GM23338 (cell line): ENCODE measurements around the gene NBAS. TPM values are rescaled to one million over a fixed set of nuclear protein-coding genes. Genes with fewer than 3 reads are reported as not detected.

Experiments used
- ATAC-seq: fragments of 200-7000 bp; cut with Tn5 transposase; 3 replicates; pipeline ENCODE4 v1.9.1; 2020
- DNase-seq: peaks from one replicate; pipeline ENCODE4 v3.0.0-alpha.2; 2015; ENCODE audit warnings: low spot score
- H2AFZ ChIP-seq: fragments of 200-600 bp; sonication (generic); 2 replicates; pipeline ENCODE4 v1.8.0; 2016; ENCODE audit warnings: antibody characterized with exemption, mild to moderate bottlenecking, moderate library complexity
- H3F3A ChIP-seq: fragments of 200-600 bp; sonication (generic); replicated peaks from 2 replicates; pipeline ENCODE4 v1.8.0; 2017; ENCODE audit warnings: antibody characterized with exemption, mixed run types, low read depth
- H3K27ac ChIP-seq: fragments of 200-600 bp; sonication (generic); 2 replicates; pipeline ENCODE4 v1.6.1; 2016; ENCODE audit warnings: low read depth
- H3K27me3 ChIP-seq: fragments of 200-600 bp; sonication (generic); 2 replicates; pipeline ENCODE4 v1.8.0; 2016; ENCODE audit warnings: mild to moderate bottlenecking, mixed run types, moderate library complexity; ENCODE audit not compliant: insufficient read depth
- H3K36me3 ChIP-seq: fragments of 200-600 bp; sonication (generic); 2 replicates; pipeline ENCODE4 v1.8.0; 2016; ENCODE audit warnings: mild to moderate bottlenecking; ENCODE audit not compliant: insufficient read depth
- H3K4me1 ChIP-seq: fragments of 200-600 bp; sonication (generic); 2 replicates; pipeline ENCODE4 v1.8.0; 2016; ENCODE audit warnings: mild to moderate bottlenecking, moderate library complexity; ENCODE audit not compliant: insufficient read depth
- H3K4me2 ChIP-seq: fragments of 200-600 bp; sonication (generic); 2 replicates; pipeline ENCODE4 v1.7.1; 2017; ENCODE audit warnings: mixed run types
- H3K4me3 ChIP-seq: fragments of 200-600 bp; sonication (generic); 2 replicates; pipeline ENCODE4 v1.6.1; 2016; ENCODE audit warnings: mixed run types
- H3K79me2 ChIP-seq: fragments of 200-600 bp; sonication (generic); replicated peaks from 2 replicates; pipeline ENCODE4 v1.8.0; 2017; ENCODE audit warnings: mild to moderate bottlenecking; ENCODE audit not compliant: insufficient read depth
- H3K9me2 ChIP-seq: fragments of 200-600 bp; sonication (generic); 2 replicates; pipeline ENCODE4 v1.8.0; 2017; ENCODE audit not compliant: insufficient read depth
- H4K20me1 ChIP-seq: fragments of 200-600 bp; sonication (generic); replicated peaks from 2 replicates; pipeline ENCODE4 v1.8.0; 2017; ENCODE audit warnings: mild to moderate bottlenecking; ENCODE audit not compliant: insufficient read depth
- H3K27ac Mint-ChIP-seq: 2 replicates; pipeline ENCODE4 v1.8.0; 2020; ENCODE audit warnings: inconsistent platforms, mild to moderate bottlenecking, moderate library complexity, mixed read lengths
- H3K27me3 Mint-ChIP-seq: 3 replicates; pipeline ENCODE4 v1.8.0; 2022; ENCODE audit warnings: low read depth, mild to moderate bottlenecking, moderate library complexity, mixed read lengths, inconsistent platforms; ENCODE audit not compliant: insufficient read depth, poor library complexity
- H3K36me3 Mint-ChIP-seq: 3 replicates; pipeline ENCODE4 v1.8.0; 2021; ENCODE audit warnings: low read depth, mild to moderate bottlenecking, inconsistent platforms, moderate library complexity, mixed read lengths
- H3K4me1 Mint-ChIP-seq: 3 replicates; pipeline ENCODE4 v1.8.0; 2020; ENCODE audit warnings: mild to moderate bottlenecking, inconsistent platforms, mixed read lengths
- H3K4me3 Mint-ChIP-seq: 3 replicates; pipeline ENCODE4 v1.8.0; 2021; ENCODE audit warnings: moderate library complexity, mild to moderate bottlenecking, inconsistent platforms, mixed read lengths
- H3K9me3 Mint-ChIP-seq: 3 replicates; pipeline ENCODE4 v1.8.0; 2020; ENCODE audit warnings: moderate library complexity, mild to moderate bottlenecking, inconsistent platforms, mixed read lengths
- CREB1 ChIP-seq: fragments of 250-450 bp; sonication (Bioruptor Pico); IDR thresholded peaks from 2 replicates; pipeline ENCODE4 v1.5.0; 2020; ENCODE audit warnings: low read depth, mild to moderate bottlenecking, moderate library complexity
- CTCF ChIP-seq, 2 experiments: fragments of 200-600 bp in 1 of 2; sonication (generic) in 1 of 2; conservative IDR thresholded peaks; 2 replicates each; pipeline versions ENCODE4 v1.5.1 to v1.6.1; 2016 to 2017; ENCODE audit warnings: antibody characterized with exemption in 2 of 2, low read depth in 2 of 2, mild to moderate bottlenecking in 2 of 2, moderate library complexity in 1 of 2
- ETS1 ChIP-seq: IDR thresholded peaks from 2 replicates; pipeline ENCODE4 v1.6.1; 2016; ENCODE audit warnings: antibody characterized with exemption
- EZH2 ChIP-seq: fragments of 200-600 bp; sonication (generic); IDR thresholded peaks from one replicate; pipeline ENCODE4 v1.8.0; 2017; ENCODE audit warnings: antibody characterized with exemption, mild to moderate bottlenecking, low read depth; ENCODE audit not compliant: unreplicated experiment
- EZH2phosphoT487 ChIP-seq: fragments of 200-600 bp; sonication (generic); IDR thresholded peaks from one replicate; pipeline ENCODE4 v1.8.1; 2018; ENCODE audit warnings: antibody characterized with exemption; ENCODE audit not compliant: unreplicated experiment
- JUNB ChIP-seq: IDR thresholded peaks from one replicate; pipeline ENCODE4 v1.6.1; 2016; ENCODE audit warnings: antibody characterized with exemption; ENCODE audit not compliant: unreplicated experiment
- NANOG ChIP-seq: IDR thresholded peaks from 2 replicates; pipeline ENCODE4 v1.6.1; 2016; ENCODE audit warnings: antibody characterized with exemption, borderline replicate concordance
- POLR2AphosphoS5 ChIP-seq: IDR thresholded peaks from 2 replicates; pipeline ENCODE4 v1.6.1; 2016; ENCODE audit warnings: antibody characterized with exemption, low read depth
- REST ChIP-seq: IDR thresholded peaks from one replicate; pipeline ENCODE4 v1.6.1; 2018; ENCODE audit warnings: antibody characterized with exemption; ENCODE audit not compliant: unreplicated experiment
- STAT1 ChIP-seq: IDR thresholded peaks from one replicate; pipeline ENCODE4 v1.6.1; 2016; ENCODE audit warnings: antibody characterized with exemption; ENCODE audit not compliant: unreplicated experiment
- ZNF114 ChIP-seq: fragments of 250-450 bp; sonication (Bioruptor Pico); IDR thresholded peaks from 2 replicates; pipeline ENCODE4 v1.5.0; 2020; ENCODE audit warnings: mild to moderate bottlenecking, moderate library complexity
- ZNF331 ChIP-seq: fragments of 250-450 bp; sonication (Bioruptor Pico); IDR thresholded peaks from 2 replicates; pipeline ENCODE4 v1.5.0; 2020; ENCODE audit warnings: low read depth, mild to moderate bottlenecking, moderate library complexity
- ZNF462 ChIP-seq: fragments of 250-450 bp; sonication (Bioruptor Pico); IDR thresholded peaks from 2 replicates; pipeline ENCODE4 v1.5.0; 2020; ENCODE audit warnings: mild to moderate bottlenecking, moderate library complexity
- polyA plus RNA-seq: library from polyadenylated mRNA; unstranded; fragments of >200 nt; fragmentation: Nextera tagmentation; extraction: Ambion mirVana; gene quantifications from 2 replicates; pipeline ENCODE4 v1.2.1, GENCODE V29; 2016
- total RNA-seq: library from RNA; depleted of rRNA; stranded (reverse); fragments of >200 nt; shearing (Covaris generic); gene quantifications from 2 replicates; pipeline ENCODE4 v1.2.3, GENCODE V29; 2014

The NBAS gene
- total and polyA plus RNA-seq, 2 experiments from 2014 or later = 24.8 to 38.9 TPM

GRCh38 chr2:15517793-15518192 lies 43.3 kb downstream of the NBAS start:
- Histone ChIP-seq H3K4me2 (no peak overlapping the region), H3K36me3 (no peaks in the 10 kb centered on the region), H3K27me3 (no peaks in the 10 kb centered on the region), H3K4me1 (no peaks in the 10 kb centered on the region), H3K4me3 (no peak overlapping the region), H4K20me1 (no peaks in the 10 kb centered on the region), H2AFZ (no peak overlapping the region), H3K79me2 (no peaks in the 10 kb centered on the region), H3K9me2 (no peaks in the 10 kb centered on the region), H3K27ac (no peak overlapping the region), H3F3A (no peaks in the 10 kb centered on the region)
- TF ChIP-seq JUNB (no peak), ZNF331 (CRISPR knock-in tag) (no peak), ZNF114 (CRISPR knock-in tag) (no peak), ETS1 (no peak), STAT1 (no peak), ZNF462 (CRISPR knock-in tag) (no peak), EZH2phosphoT487 (no peak), CTCF (conservative IDR thresholded peaks at IDR 0.05; ENCODE audit: low read depth in 2 of 2) (no peak), REST (no peak), NANOG (no peak), CREB1 (CRISPR knock-in tag) (no peak), POLR2AphosphoS5 (no peak), EZH2 (no peak)
- no peaks in the 10 kb centered on the region for H3K4me1 Mint-ChIP-seq
- no peak for DNase-seq
- no peaks in the 10 kb centered on the region for H3K27me3 Mint-ChIP-seq
- no peak overlapping the region for H3K27ac Mint-ChIP-seq
- no peak overlapping the region for H3K4me3 Mint-ChIP-seq
- H3K36me3 Mint-ChIP-seq = peaks cover 10% of the 10 kb centered on the region; the same call in 2 of the 3 replicates
- ATAC-seq = no peak
- no peaks in the 10 kb centered on the region for H3K9me3 Mint-ChIP-seq
